Measurements from ENCODE around the gene SHROOM3.

GRCh38 chr4:76740866-76741662, 306.0 kb downstream of the SHROOM3 start:
- TF ChIP-seq POLR2AphosphoS5 (IDR thresholded peaks at IDR 0.05) = no peak
- TF ChIP-seq, protein P1, sequence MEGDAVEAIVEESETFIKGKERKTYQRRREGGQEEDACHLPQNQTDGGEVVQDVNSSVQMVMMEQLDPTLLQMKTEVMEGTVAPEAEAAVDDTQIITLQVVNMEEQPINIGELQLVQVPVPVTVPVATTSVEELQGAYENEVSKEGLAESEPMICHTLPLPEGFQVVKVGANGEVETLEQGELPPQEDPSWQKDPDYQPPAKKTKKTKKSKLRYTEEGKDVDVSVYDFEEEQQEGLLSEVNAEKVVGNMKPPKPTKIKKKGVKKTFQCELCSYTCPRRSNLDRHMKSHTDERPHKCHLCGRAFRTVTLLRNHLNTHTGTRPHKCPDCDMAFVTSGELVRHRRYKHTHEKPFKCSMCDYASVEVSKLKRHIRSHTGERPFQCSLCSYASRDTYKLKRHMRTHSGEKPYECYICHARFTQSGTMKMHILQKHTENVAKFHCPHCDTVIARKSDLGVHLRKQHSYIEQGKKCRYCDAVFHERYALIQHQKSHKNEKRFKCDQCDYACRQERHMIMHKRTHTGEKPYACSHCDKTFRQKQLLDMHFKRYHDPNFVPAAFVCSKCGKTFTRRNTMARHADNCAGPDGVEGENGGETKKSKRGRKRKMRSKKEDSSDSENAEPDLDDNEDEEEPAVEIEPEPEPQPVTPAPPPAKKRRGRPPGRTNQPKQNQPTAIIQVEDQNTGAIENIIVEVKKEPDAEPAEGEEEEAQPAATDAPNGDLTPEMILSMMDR (IDR thresholded peaks at IDR 0.05) = no peak
- no peak for TF ChIP-seq POLR2A (IDR thresholded peaks at IDR 0.05; ENCODE audit: low read depth)
- TF ChIP-seq EP300 (IDR thresholded peaks at IDR 0.05) = no peak

Measured in esophagus muscularis mucosa (tissue), 4 donors.